WERI-Rb-1 (cell line): ENCODE data around the gene TMEM39B.
"Not testable (repeated sequence)": the region's sequence is repeated elsewhere in the genome, so short reads cannot be mapped to it uniquely, and the experiment has no call there.

Source experiments
- DNase-seq: peaks from one replicate; pipeline ENCODE4 v3.0.0-alpha.2; 2020
- H3K27ac ChIP-seq: fragments of 250-450 bp; sonication (Bioruptor Pico); 2 replicates; pipeline ENCODE4 v1.5.1; 2020; ENCODE audit warnings: mild to moderate bottlenecking, moderate library complexity
- H3K27me3 ChIP-seq: fragments of 250-450 bp; sonication (Bioruptor Pico); 2 replicates; pipeline ENCODE4 v1.5.1; 2021; ENCODE audit warnings: mild to moderate bottlenecking, low read depth, moderate library complexity; ENCODE audit not compliant: insufficient read depth, severe bottlenecking
- H3K36me3 ChIP-seq: fragments of 250-450 bp; sonication (Bioruptor Pico); 2 replicates; pipeline ENCODE4 v1.5.1; 2020; ENCODE audit warnings: mild to moderate bottlenecking, moderate library complexity
- H3K4me3 ChIP-seq: 2 replicates; pipeline ENCODE4 v1.5.1; 2011; ENCODE audit warnings: low read depth, mild to moderate bottlenecking, control low read depth, low read length
- H3K9me3 ChIP-seq: fragments of 250-450 bp; sonication (Bioruptor Pico); 2 replicates; pipeline ENCODE4 v1.5.1; 2021; ENCODE audit warnings: mild to moderate bottlenecking, moderate library complexity; ENCODE audit not compliant: severe bottlenecking
- TF ChIP-seq, protein P1 (sequence below): IDR thresholded peaks from 2 replicates; pipeline ENCODE4 v1.5.1; 2011; ENCODE audit warnings: low read depth, mild to moderate bottlenecking, control low read depth, inconsistent platforms, low read length

The TMEM39B gene

DNA sequence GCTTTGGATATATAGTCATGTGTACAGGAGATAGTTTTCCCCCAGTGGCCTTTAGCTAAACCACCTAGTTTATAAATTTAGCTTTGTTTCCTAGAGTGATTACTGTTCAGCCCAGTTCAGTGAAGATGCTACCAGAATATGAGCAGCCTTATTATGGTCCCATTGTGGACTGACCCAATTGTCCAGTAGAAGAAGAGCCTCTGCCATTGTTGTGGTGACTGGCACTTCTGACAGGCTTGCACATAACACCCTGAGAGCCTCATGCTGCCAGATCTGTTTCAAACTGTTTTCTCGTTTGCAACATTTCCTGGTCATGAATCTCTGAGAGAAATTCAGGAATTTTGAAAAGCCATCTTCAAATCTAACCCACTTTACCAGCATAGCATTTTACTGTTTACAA is 55.7 kb downstream of the TMEM39B start:
- no peak overlapping the region for H3K4me3 ChIP-seq
- DNase-seq, result no peak
- no peak overlapping the region for H3K27ac ChIP-seq
- no peaks in the 10 kb centered on the region for H3K27me3 ChIP-seq
- peaks cover 7% of the 10 kb centered on the region; the same call in 1 of the 2 replicates for H3K36me3 ChIP-seq
- no peaks in the 10 kb centered on the region for H3K9me3 ChIP-seq
- TF ChIP-seq, protein P1, sequence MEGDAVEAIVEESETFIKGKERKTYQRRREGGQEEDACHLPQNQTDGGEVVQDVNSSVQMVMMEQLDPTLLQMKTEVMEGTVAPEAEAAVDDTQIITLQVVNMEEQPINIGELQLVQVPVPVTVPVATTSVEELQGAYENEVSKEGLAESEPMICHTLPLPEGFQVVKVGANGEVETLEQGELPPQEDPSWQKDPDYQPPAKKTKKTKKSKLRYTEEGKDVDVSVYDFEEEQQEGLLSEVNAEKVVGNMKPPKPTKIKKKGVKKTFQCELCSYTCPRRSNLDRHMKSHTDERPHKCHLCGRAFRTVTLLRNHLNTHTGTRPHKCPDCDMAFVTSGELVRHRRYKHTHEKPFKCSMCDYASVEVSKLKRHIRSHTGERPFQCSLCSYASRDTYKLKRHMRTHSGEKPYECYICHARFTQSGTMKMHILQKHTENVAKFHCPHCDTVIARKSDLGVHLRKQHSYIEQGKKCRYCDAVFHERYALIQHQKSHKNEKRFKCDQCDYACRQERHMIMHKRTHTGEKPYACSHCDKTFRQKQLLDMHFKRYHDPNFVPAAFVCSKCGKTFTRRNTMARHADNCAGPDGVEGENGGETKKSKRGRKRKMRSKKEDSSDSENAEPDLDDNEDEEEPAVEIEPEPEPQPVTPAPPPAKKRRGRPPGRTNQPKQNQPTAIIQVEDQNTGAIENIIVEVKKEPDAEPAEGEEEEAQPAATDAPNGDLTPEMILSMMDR, result no peak

DNA sequence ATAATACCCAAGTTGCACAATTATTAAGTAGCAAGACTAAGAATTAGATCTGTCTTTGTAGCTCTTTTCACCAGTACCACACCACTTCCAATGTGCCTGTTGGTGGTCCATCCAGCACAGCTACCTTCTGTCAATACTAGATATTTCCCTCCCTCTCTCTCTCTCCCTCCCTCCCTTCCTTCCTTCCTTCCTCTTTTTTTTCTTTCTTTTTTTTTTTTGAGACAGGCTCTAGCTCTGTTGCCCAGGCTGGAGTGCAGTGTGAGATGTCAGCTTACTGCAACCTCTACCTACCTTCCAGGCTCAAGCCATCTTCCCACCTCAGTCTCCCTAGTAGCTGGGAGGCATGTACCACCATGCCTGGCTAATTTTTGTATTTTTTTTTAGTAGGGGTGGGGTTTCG is 56.2 kb downstream of the TMEM39B start:
- TF ChIP-seq, protein P1, result no peak
- no peak for DNase-seq
- H3K27me3 ChIP-seq, result no peaks in the 10 kb centered on the region
- H3K4me3 ChIP-seq, result no peak overlapping the region
- H3K9me3 ChIP-seq, result no peaks in the 10 kb centered on the region
- no peak overlapping the region for H3K27ac ChIP-seq
- H3K36me3 ChIP-seq, result peaks cover 7% of the 10 kb centered on the region; the same call in 1 of the 2 replicates

DNA sequence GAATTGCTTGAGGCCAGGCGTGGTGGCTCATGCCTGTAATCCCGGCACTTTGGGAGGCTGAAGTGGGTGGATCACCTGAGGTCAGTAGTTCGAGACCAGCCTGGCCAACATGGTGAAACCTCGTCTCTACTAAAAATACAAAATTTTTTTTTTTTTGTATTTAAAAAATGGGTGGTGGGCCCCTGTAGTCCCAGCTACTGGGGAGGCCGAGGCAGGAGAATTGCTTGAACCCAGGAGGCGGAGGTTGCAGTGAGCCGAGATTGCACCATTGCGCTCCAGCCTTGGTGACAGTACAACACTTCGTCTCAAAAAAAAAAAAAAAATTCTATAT is 61.2 kb downstream of the TMEM39B start:
- not testable (repeated sequence) for DNase-seq

DNA sequence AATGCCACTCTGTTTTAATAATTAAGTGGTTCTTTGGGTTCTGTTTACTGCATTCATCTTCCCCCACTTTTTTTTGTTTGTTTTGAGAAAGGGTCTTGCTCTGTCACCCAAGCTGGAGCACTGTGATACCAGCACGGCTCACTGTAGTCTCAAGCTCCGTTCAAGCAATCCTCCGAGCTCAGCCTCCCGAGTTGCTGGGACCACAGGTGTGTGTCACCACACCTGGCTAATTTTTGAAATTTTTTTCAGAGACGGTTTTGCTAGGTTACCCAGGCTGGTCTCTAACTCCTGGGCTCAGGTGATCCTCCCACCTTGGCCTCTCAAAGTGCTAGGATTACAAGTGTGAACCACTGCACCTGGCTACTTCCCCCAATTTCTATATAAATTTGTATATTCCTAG is 64.4 kb downstream of the TMEM39B start:
- Histone ChIP-seq H3K27ac (no peak overlapping the region), H3K27me3 (no peaks in the 10 kb centered on the region), H3K4me3 (no peak overlapping the region), H3K9me3 (no peaks in the 10 kb centered on the region), H3K36me3 (no peaks in the 10 kb centered on the region)
- TF ChIP-seq, protein P1, result no peak
- DNase-seq, result no peak

More for the DNA sequence above, 61.2 kb downstream of the TMEM39B start:
- H3K27me3 ChIP-seq, H3K36me3 ChIP-seq, H3K9me3 ChIP-seq, H3K27ac ChIP-seq, H3K4me3 ChIP-seq: not testable (repeated sequence)

DNA sequence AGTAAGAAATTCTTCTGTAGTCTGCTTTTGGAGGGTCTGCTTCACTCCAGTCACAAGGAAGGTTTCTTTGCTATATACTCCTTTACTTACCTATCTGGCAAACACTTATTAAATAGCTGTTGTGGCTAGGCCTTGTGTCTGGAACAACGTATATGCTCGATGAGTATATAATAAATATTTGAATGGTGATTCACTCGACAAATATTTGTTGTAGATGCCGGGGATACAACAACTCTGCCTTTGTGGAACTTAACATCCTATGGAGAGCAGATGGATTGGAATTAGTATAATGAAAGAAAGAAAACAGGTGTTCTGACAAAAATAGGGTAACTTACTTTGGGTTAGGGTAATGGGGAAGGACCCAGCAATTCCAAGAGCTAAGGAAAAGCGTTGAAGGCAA is 66.2 kb downstream of the TMEM39B start:
- H3K27ac ChIP-seq, result no peak overlapping the region
- no peaks in the 10 kb centered on the region for H3K36me3 ChIP-seq
- H3K27me3 ChIP-seq, result no peaks in the 10 kb centered on the region
- no peak overlapping the region for H3K4me3 ChIP-seq
- TF ChIP-seq, protein P1, result no peak
- no peak for DNase-seq
- no peaks in the 10 kb centered on the region for H3K9me3 ChIP-seq

DNA sequence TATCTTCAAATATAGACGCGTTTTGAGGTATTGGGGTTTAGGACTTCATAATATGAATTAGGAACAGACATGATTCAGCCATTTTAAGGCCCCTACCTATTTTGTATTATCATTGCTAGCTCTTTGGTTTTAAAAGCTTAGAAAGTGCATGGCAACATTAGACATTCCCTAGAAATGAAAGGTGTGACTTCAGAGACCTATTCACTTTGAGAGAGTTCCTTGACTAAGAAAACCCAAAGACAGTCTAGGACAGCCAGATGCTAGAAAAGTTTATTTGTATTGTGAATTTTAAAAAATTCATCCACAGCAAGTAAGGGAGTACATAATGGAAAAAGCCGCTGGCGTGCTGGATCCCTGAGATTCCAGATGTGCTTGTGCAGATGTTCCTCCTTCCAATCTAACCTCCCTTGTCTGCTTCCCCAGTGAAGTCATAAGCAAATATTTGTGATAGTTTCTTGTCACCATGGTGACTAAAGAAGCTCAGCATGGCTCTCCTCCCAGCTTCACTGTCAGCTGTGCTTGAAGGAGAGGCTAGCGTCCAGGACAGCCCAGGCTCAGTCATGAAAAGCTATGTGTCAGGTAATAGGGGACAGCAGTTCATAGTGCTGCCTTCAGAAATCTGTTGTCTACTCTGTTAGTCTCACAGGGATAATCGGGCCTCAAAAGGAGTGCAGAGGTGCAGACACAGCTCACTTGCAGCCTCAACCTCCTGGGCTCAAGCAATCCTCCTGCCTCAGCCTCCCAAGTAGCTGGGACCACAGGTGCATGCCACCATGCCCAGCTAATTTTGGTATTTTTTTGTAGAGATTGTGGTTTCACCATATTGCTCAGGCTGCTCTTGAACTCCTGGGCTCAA is 69.9 kb downstream of the TMEM39B start:
- H3K27me3 ChIP-seq, result no peaks in the 10 kb centered on the region
- no peak overlapping the region for H3K27ac ChIP-seq
- peaks cover 3% of the 10 kb centered on the region; the same call in 1 of the 2 replicates for H3K36me3 ChIP-seq
- DNase-seq, result no peak
- no peaks in the 10 kb centered on the region for H3K9me3 ChIP-seq
- H3K4me3 ChIP-seq, result no peak overlapping the region
- TF ChIP-seq, protein P1, result no peak

DNA sequence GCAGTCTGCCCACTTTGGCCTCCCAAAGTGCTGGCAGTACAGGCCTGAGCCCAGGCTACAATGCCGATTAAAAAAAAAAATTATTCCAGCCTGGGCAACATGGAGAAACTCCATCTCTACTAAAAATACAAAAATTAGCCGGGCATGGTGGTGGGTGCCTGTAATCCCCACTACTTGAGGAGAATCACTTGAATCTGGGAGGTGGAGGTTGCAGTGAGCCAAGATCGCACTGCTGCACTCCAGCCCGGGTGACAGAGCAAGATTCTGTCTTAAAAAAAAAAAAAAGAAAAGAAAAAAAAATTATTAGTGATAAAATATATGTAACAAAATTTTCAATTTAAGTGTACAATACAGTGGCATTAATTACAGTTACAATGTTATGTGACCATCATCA is 70.6 kb downstream of the TMEM39B start:
- H3K27me3 ChIP-seq, H3K36me3 ChIP-seq, H3K4me3 ChIP-seq, H3K27ac ChIP-seq, DNase-seq, H3K9me3 ChIP-seq: not testable (repeated sequence)
